GM18498 (cell line): ENCODE measurements around the gene CDON.
"Not testable (repeated sequence)": the region's sequence is repeated elsewhere in the genome, so short reads cannot be mapped to it uniquely, and the experiment has no call there.

Experiments
- ATAC-seq: cut with Tn5 transposase; IDR thresholded peaks from one replicate; pipeline ENCODE4 v1.9.1; 2021; ENCODE audit warnings: mild to moderate bottlenecking, moderate library complexity; ENCODE audit not compliant: unreplicated experiment

CDON gene

GRCh38 chr11:126046570-126047195 lies 16.0 kb downstream of the CDON start:
- ATAC-seq = no peak

GRCh38 chr11:126039485-126040271 lies 23.0 kb downstream of the CDON start:
- ATAC-seq = no peak

GRCh38 chr11:126035718-126036117 lies 26.9 kb downstream of the CDON start:
- no peak for ATAC-seq

GRCh38 chr11:126034933-126035425 lies 27.7 kb downstream of the CDON start:
- no peak for ATAC-seq

GRCh38 chr11:126034039-126034932 lies 28.4 kb downstream of the CDON start:
- no peak for ATAC-seq

- no peak for ATAC-seq
Measured at GRCh38 chr11:126032375-126032774, 30.3 kb downstream of the CDON start.

GRCh38 chr11:126029805-126030204 lies 32.9 kb downstream of the CDON start:
- ATAC-seq = no peak

- no peak for ATAC-seq
Measured at GRCh38 chr11:126029237-126029636, 33.4 kb downstream of the CDON start.

GRCh38 chr11:126028534-126028933 lies 34.1 kb downstream of the CDON start:
- not testable (repeated sequence) for ATAC-seq

- no peak for ATAC-seq
Measured at GRCh38 chr11:126026579-126026978, 36.1 kb downstream of the CDON start.

- no peak for ATAC-seq
Measured at GRCh38 chr11:126025822-126026221, 36.8 kb downstream of the CDON start.

GRCh38 chr11:126024123-126024522 lies 38.5 kb downstream of the CDON start:
- no peak for ATAC-seq

- ATAC-seq = no peak
Measured at GRCh38 chr11:126012852-126013251, 49.8 kb downstream of the CDON start.

GRCh38 chr11:126011754-126012153 lies 50.9 kb downstream of the CDON start:
- no peak for ATAC-seq

- no peak for ATAC-seq
Measured at GRCh38 chr11:126011265-126011664, 51.4 kb downstream of the CDON start.

GRCh38 chr11:126008956-126009355 lies 53.7 kb downstream of the CDON start:
- no peak for ATAC-seq

- ATAC-seq = no peak
Measured at GRCh38 chr11:126007238-126007637, 55.4 kb downstream of the CDON start.

GRCh38 chr11:126006068-126006467 lies 56.6 kb downstream of the CDON start:
- no peak for ATAC-seq

GRCh38 chr11:126002181-126002580 lies 60.5 kb downstream of the CDON start:
- no peak for ATAC-seq

- no peak for ATAC-seq
Measured at GRCh38 chr11:125999234-125999880, 63.3 kb downstream of the CDON start.

GRCh38 chr11:125998267-125998666 lies 64.4 kb downstream of the CDON start:
- ATAC-seq = no peak
